Fibroblast of lung (primary cell): Measurements from ENCODE around the gene HIP1R.

Experiments used
- CTCF ChIP-seq, 2 donors: IDR thresholded peaks in 1 of 2; conservative IDR thresholded peaks in 1 of 2; 1 replicate in 1 of 2; 2 replicates in 1 of 2; pipeline ENCODE4 v1.5.1; 2011 to 2012; ENCODE audit warnings: low read length in 2 of 2, control low read depth in 1 of 2, inconsistent platforms in 1 of 2, low read depth in 1 of 2, mild to moderate bottlenecking in 1 of 2
- EZH2 ChIP-seq: IDR thresholded peaks from 2 replicates; pipeline ENCODE4 v1.5.1; 2012; ENCODE audit warnings: low read length, control low read depth, mild to moderate bottlenecking; ENCODE audit errors: missing control alignments

GRCh38 chr12:122838841-122839240 is 3.6 kb downstream of the HIP1R start:
- TF ChIP-seq CTCF (conservative IDR thresholded peaks at IDR 0.05 in 1 of 2, IDR thresholded peaks at IDR 0.05 in 1 of 2; ENCODE audit: low read depth in 1 of 2, low read length in 2 of 2) (no peak), EZH2 (no peak)
